ENCODE data around the gene KCNK3.

The KCNK3 gene

GRCh38 chr2:26709323-26710110, 17.0 kb downstream of the KCNK3 start:
- no peaks in the 10 kb centered on the region for H3K4me1 ChIP-seq (ENCODE audit: low read length)
- no peaks in the 10 kb centered on the region for H4K20me1 ChIP-seq (ENCODE audit: insufficient read depth, low read length)
- no peak overlapping the region for H3K9ac ChIP-seq (ENCODE audit: low read length)
- no peak for TF ChIP-seq EZH2phosphoT487 (IDR thresholded peaks at IDR 0.05; ENCODE audit: low read depth)
- no peak for TF ChIP-seq CTCF (IDR thresholded peaks at IDR 0.05; ENCODE audit: low read depth, low read length)
- H3K9me3 ChIP-seq (ENCODE audit: insufficient read depth, low read length): no peaks in the 10 kb centered on the region
- no peak overlapping the region for H3K27ac ChIP-seq (ENCODE audit: low read length)
- H3K4me2 ChIP-seq (ENCODE audit: low read length): no peak overlapping the region
- H3K4me3 ChIP-seq (ENCODE audit: low read length): no peak overlapping the region
- H3K27me3 ChIP-seq (ENCODE audit: low read depth, low read length): 0 out of 2 replicates have a peak, but pooled peaks cover 2% of the 10 kb centered on the region
- no peaks in the 10 kb centered on the region for H3K79me2 ChIP-seq (ENCODE audit: low read length)
- H2AFZ ChIP-seq (ENCODE audit: low read depth, low read length): no peak overlapping the region
- no peaks in the 10 kb centered on the region for H3K36me3 ChIP-seq (replicated peaks; ENCODE audit: low read depth, low read length)

DNA sequence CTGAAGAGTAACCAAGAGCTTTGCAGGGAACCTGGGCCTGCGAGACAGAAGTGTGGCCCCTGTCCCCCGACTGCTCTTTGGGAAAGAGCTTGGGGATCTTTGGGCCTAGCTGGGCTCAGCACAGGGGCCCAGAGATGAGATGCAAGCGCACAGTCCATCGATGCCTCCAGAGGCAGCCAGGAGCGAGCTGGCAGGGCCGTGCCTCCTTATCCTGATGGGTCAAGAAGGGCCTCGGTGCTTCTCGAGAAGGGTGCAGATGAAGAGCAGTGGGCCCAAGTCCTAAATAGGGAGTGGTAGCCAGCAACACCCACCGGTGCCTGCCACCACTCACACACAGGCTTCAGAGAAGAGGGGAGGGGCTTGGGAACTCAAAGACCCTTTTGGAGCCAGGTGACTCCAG, 17.6 kb downstream of the KCNK3 start:
- no peaks in the 10 kb centered on the region for H3K36me3 ChIP-seq (replicated peaks; ENCODE audit: low read depth, low read length)
- H3K27ac ChIP-seq (ENCODE audit: low read length): no peak overlapping the region
- H3K4me1 ChIP-seq (ENCODE audit: low read length): no peaks in the 10 kb centered on the region
- no peaks in the 10 kb centered on the region for H3K9me3 ChIP-seq (ENCODE audit: insufficient read depth, low read length)
- H2AFZ ChIP-seq (ENCODE audit: low read depth, low read length): no peak overlapping the region
- no peaks in the 10 kb centered on the region for H4K20me1 ChIP-seq (ENCODE audit: insufficient read depth, low read length)
- no peak overlapping the region for H3K4me3 ChIP-seq (ENCODE audit: low read length)
- no peak for TF ChIP-seq CTCF (IDR thresholded peaks at IDR 0.05; ENCODE audit: low read depth, low read length)
- no peak for TF ChIP-seq EZH2phosphoT487 (IDR thresholded peaks at IDR 0.05; ENCODE audit: low read depth)
- 0 out of 2 replicates have a peak, but pooled peaks cover 2% of the 10 kb centered on the region for H3K27me3 ChIP-seq (ENCODE audit: low read depth, low read length)
- no peaks in the 10 kb centered on the region for H3K79me2 ChIP-seq (ENCODE audit: low read length)
- H3K4me2 ChIP-seq (ENCODE audit: low read length): no peak overlapping the region
- no peak overlapping the region for H3K9ac ChIP-seq (ENCODE audit: low read length)

- Histone ChIP-seq H3K4me3 (ENCODE audit: low read length) (no peak overlapping the region), H3K79me2 (ENCODE audit: low read length) (no peaks in the 10 kb centered on the region), H3K27me3 (ENCODE audit: low read depth, low read length) (0 out of 2 replicates have a peak, but pooled peaks cover 2% of the 10 kb centered on the region), H2AFZ (ENCODE audit: low read depth, low read length) (no peak overlapping the region), H3K4me2 (ENCODE audit: low read length) (no peak overlapping the region), H3K27ac (ENCODE audit: low read length) (no peak overlapping the region), H3K9ac (ENCODE audit: low read length) (no peak overlapping the region), H3K4me1 (ENCODE audit: low read length) (no peaks in the 10 kb centered on the region), H3K36me3 (replicated peaks; ENCODE audit: low read depth, low read length) (no peaks in the 10 kb centered on the region), H3K9me3 (ENCODE audit: insufficient read depth, low read length) (no peaks in the 10 kb centered on the region), H4K20me1 (ENCODE audit: insufficient read depth, low read length) (no peaks in the 10 kb centered on the region)
- TF ChIP-seq EZH2phosphoT487 (IDR thresholded peaks at IDR 0.05; ENCODE audit: low read depth) (no peak), CTCF (IDR thresholded peaks at IDR 0.05; ENCODE audit: low read depth, low read length) (no peak)
Observed at GRCh38 chr2:26710743-26711456, 18.4 kb downstream of the KCNK3 start.

DNA sequence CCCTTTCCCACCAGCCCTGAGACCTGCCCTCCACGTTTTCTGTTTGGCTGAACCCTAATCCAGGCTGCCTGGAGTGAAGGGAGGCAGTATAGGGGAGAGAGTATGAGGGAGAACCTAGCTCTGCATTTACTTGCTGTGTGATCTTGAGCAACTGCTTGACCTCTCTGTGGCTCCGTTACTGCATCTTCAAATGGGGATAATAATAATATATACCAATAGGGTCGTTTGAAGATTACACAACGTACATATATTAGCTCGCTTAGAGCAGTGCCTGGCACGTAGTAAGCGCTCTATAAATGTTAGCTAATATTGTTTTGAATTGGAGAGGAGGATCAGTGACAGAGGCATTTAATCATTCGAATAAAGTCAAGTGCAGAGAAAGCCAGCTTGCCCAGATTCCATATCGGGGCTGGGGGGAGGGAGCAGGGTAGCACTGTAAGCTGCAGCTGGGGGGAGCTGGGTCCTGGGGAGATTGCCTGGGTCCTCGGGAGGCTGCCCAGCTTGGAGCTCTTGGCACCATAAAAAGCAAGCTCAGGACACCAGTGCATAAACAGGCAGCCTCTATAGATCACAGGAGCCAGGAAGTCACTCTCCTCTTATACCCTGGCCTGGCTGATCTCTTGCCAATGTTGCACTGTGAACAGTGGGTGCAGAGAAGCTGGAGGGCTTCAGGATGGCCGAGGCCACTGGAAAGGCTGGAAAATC, 19.1 kb downstream of the KCNK3 start:
- no peak overlapping the region for H3K27ac ChIP-seq (ENCODE audit: low read length)
- H3K4me1 ChIP-seq (ENCODE audit: low read length): no peaks in the 10 kb centered on the region
- no peaks in the 10 kb centered on the region for H3K79me2 ChIP-seq (ENCODE audit: low read length)
- H3K27me3 ChIP-seq (ENCODE audit: low read depth, low read length): 0 out of 2 replicates have a peak, but pooled peaks cover 2% of the 10 kb centered on the region
- no peak overlapping the region for H3K4me2 ChIP-seq (ENCODE audit: low read length)
- H3K9ac ChIP-seq (ENCODE audit: low read length): no peak overlapping the region
- TF ChIP-seq EZH2phosphoT487 (IDR thresholded peaks at IDR 0.05; ENCODE audit: low read depth) (no peak), CTCF (IDR thresholded peaks at IDR 0.05; ENCODE audit: low read depth, low read length) (no peak)
- no peak overlapping the region for H2AFZ ChIP-seq (ENCODE audit: low read depth, low read length)
- no peaks in the 10 kb centered on the region for H3K9me3 ChIP-seq (ENCODE audit: insufficient read depth, low read length)
- H3K4me3 ChIP-seq (ENCODE audit: low read length): no peak overlapping the region
- H3K36me3 ChIP-seq (replicated peaks; ENCODE audit: low read depth, low read length): no peaks in the 10 kb centered on the region
- no peaks in the 10 kb centered on the region for H4K20me1 ChIP-seq (ENCODE audit: insufficient read depth, low read length)

Measured in OCI-LY3 (cell line).